CD4-positive, alpha-beta memory T cell (primary cell): ENCODE results near the gene AGBL4. TPM values are rescaled to one million over a fixed set of nuclear protein-coding genes. Genes with fewer than 3 reads are reported as not detected.

ENCODE experiments used
- CTCF ChIA-PET: fragments of 350-600 bp; sonication (Branson Sonifier 250); formaldehyde crosslinking; loops from one replicate; lab custom pipeline; 2021; ENCODE audit warnings: inconsistent platforms; ENCODE audit not compliant: partially characterized antibody; lab: Charles Lee
- POLR2A ChIA-PET: fragments of 350-600 bp; sonication (Branson Sonifier 250); formaldehyde crosslinking; loops from one replicate; lab custom pipeline; 2021; ENCODE audit not compliant: partially characterized antibody; lab: Charles Lee
- DNase-seq, 5 donors: peaks; one replicate each; pipeline versions ENCODE4 v3.0.0 to v3.0.0-alpha.2; 2020 to 2022; ENCODE audit warnings: mixed read lengths in 1 of 5
- H3K27ac ChIP-seq: one replicate; pipeline ENCODE4 v1.7.0; 2013; ENCODE audit warnings: low read depth, low read length
- H3K27me3 ChIP-seq: 2 replicates; pipeline ENCODE4 v1.7.0; 2013; ENCODE audit warnings: mild to moderate bottlenecking, low read length, moderate library complexity; ENCODE audit not compliant: insufficient read depth
- H3K36me3 ChIP-seq: 2 replicates; pipeline ENCODE4 v1.7.0; 2013; ENCODE audit warnings: mild to moderate bottlenecking, low read length, moderate library complexity; ENCODE audit not compliant: insufficient read depth
- H3K4me1 ChIP-seq: 2 replicates; pipeline ENCODE4 v1.7.0; 2013; ENCODE audit warnings: mild to moderate bottlenecking, low read length, moderate library complexity; ENCODE audit not compliant: insufficient read depth
- H3K4me3 ChIP-seq, 2 donors: one replicate each; pipeline ENCODE4 v1.7.0; 2013; ENCODE audit warnings: low read length in 2 of 2, mild to moderate bottlenecking in 1 of 2
- H3K9me3 ChIP-seq, 2 donors: one replicate each; pipeline ENCODE4 v1.7.0; 2013; ENCODE audit warnings: low read length in 2 of 2, control low read depth in 1 of 2; ENCODE audit not compliant: control insufficient read depth in 1 of 2
- H3K27ac Mint-ChIP-seq, 7 donors: one replicate each; pipeline ENCODE4 v1.8.0; 2020 to 2021; ENCODE audit warnings: mixed read lengths in 7 of 7, mild to moderate bottlenecking in 6 of 7, inconsistent platforms in 3 of 7, moderate library complexity in 3 of 7
- H3K27me3 Mint-ChIP-seq, 2 donors: one replicate each; pipeline ENCODE4 v1.8.0; 2020 to 2021; ENCODE audit warnings: mixed read lengths in 2 of 2
- H3K36me3 Mint-ChIP-seq, 2 donors: one replicate each; pipeline ENCODE4 v1.8.0; 2020 to 2021; ENCODE audit warnings: mixed read lengths in 2 of 2, inconsistent platforms in 1 of 2, mild to moderate bottlenecking in 1 of 2
- H3K4me1 Mint-ChIP-seq, 4 donors: one replicate each; pipeline ENCODE4 v1.8.0; 2020 to 2021; ENCODE audit warnings: mixed read lengths in 4 of 4, mild to moderate bottlenecking in 1 of 4
- H3K4me3 Mint-ChIP-seq, 8 donors: one replicate each; pipeline ENCODE4 v1.8.0; 2020 to 2021; ENCODE audit warnings: mixed read lengths in 8 of 8, mild to moderate bottlenecking in 7 of 8, moderate library complexity in 6 of 8, inconsistent platforms in 3 of 8
- H3K9me3 Mint-ChIP-seq, 8 donors: one replicate each; pipeline ENCODE4 v1.8.0; 2020 to 2021; ENCODE audit warnings: mixed read lengths in 8 of 8, mild to moderate bottlenecking in 5 of 8, inconsistent platforms in 3 of 8, moderate library complexity in 1 of 8
- intact Hi-C: fragments of 100-400 bp; cut with micrococcal nuclease; formaldehyde crosslinking; loops from one replicate; pipeline ENCODE4 v1.15.1; 2023
- polyA plus RNA-seq, 2 donors: library from polyadenylated mRNA; unstranded; fragments of 300-500 nt; fragmentation: Illumina TruSeq; gene quantifications; one replicate each; pipeline ENCODE4 v1.2.3, GENCODE V29; 2021
- total RNA-seq, 2 experiments: library from RNA; stranded (reverse); gene quantifications; one replicate each; pipeline ENCODE4 v1.2.3, GENCODE V29; 2021

AGBL4 gene
- total and polyA plus RNA-seq, 4 experiments from 2014 or later: not detected

DNA sequence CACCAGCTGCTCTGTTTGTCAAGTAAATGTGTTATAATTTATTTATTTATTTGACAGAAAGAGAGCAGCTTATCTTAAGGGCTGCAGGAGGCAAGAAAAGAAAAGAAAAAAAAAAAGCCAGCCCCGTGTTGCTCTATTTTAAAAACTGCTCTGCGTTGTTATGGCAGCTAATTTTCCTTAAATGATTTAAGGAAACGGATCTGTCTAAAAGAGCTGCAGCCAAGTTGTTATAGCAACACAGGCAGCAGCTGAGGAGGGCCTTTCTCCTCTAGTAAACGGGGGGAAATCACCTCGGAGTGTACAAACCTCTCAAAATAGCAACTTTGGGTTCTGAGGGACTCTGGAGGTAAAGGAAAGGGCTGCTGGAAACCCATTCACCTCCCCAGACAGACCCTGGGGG lies 1396.3 kb downstream of the AGBL4 start:
- intact Hi-C loops: no loop called here
- Mint-ChIP-seq H3K27ac (no peak overlapping the region), H3K27me3 (peaks cover 6 to 7% of the 10 kb centered on the region in 2 donors), H3K9me3 (no peaks in the 10 kb centered on the region), H3K4me1 (no peaks in the 10 kb centered on the region), H3K4me3 (no peak overlapping the region), H3K36me3 (no peaks in the 10 kb centered on the region)
- Histone ChIP-seq H3K27ac (no peak overlapping the region), H3K27me3 (no peaks in the 10 kb centered on the region), H3K4me1 (no peaks in the 10 kb centered on the region), H3K4me3 (no peak overlapping the region), H3K9me3 (no peaks in the 10 kb centered on the region), H3K36me3 (no peaks in the 10 kb centered on the region)
- no peak for DNase-seq
- CTCF ChIA-PET: no interaction called here
- POLR2A ChIA-PET: no interaction called here

DNA sequence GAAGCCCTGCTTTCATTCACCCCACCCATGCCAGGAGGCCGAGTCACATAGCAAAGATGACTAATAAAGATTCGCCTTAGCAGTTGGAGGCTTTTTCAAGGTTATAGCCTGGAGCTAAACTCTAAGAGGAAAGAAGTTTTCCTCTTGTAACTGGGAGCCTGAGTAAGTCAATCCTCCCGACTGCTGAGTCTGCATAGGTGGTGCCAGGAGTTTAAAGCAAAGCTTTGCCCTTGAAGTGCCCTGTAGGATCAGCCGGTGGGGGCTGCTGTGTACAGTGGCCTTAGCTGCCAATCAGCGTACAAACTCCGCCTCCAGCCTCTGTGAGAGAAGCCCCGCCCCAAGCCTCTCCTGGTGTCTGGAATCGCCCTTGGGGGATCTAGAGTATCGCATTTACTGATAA lies 1404.2 kb downstream of the AGBL4 start:
- Mint-ChIP-seq H3K36me3 (no peaks in the 10 kb centered on the region), H3K4me1 (peaks cover 0 to 4% (median 1%) of the 10 kb centered on the region in 4 donors), H3K4me3 (no peak overlapping the region), H3K27me3 (peaks cover 5 to 12% of the 10 kb centered on the region in 2 donors), H3K27ac (no peak overlapping the region), H3K9me3 (no peaks in the 10 kb centered on the region)
- H3K27ac ChIP-seq: no peak overlapping the region
- H3K36me3 ChIP-seq: no peaks in the 10 kb centered on the region
- intact Hi-C loops: no loop called here
- CTCF ChIA-PET: no interaction called here
- no peak for DNase-seq
- H3K4me3 ChIP-seq: no peak overlapping the region
- POLR2A ChIA-PET: no interaction called here
- H3K27me3 ChIP-seq: no peaks in the 10 kb centered on the region
- H3K9me3 ChIP-seq: no peaks in the 10 kb centered on the region
- H3K4me1 ChIP-seq: no peaks in the 10 kb centered on the region

DNA sequence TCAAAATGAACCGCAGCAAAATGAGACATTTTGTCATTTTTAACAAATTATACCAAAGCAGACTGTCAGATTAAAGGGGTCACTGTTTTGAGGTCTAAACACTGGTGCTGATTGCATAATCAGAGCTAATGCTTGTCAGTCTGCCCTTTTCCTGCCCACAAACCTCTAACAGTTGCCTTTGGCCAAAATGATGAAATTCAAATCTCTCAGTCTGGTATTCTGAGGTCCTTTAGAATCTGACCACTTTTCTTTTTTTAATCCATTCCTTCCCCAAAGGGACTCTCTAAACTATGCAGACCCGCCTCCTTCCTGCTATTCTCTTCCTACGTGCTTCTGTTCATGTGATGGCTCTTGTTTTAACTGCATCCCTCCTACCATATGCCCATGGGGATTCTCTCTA lies 1406.5 kb downstream of the AGBL4 start:
- Histone ChIP-seq H3K27me3 (no peaks in the 10 kb centered on the region), H3K4me3 (no peak overlapping the region), H3K9me3 (no peaks in the 10 kb centered on the region), H3K36me3 (no peaks in the 10 kb centered on the region), H3K27ac (no peak overlapping the region), H3K4me1 (no peaks in the 10 kb centered on the region)
- Mint-ChIP-seq H3K27ac (no peak overlapping the region), H3K27me3 (peaks cover 5 to 6% of the 10 kb centered on the region in 2 donors), H3K4me3 (no peak overlapping the region), H3K4me1 (peaks cover 0 to 4% (median 1%) of the 10 kb centered on the region in 4 donors), H3K9me3 (no peaks in the 10 kb centered on the region), H3K36me3 (no peaks in the 10 kb centered on the region)
- intact Hi-C loops: no loop called here
- CTCF ChIA-PET: no interaction called here
- POLR2A ChIA-PET: no interaction called here
- no peak for DNase-seq

DNA sequence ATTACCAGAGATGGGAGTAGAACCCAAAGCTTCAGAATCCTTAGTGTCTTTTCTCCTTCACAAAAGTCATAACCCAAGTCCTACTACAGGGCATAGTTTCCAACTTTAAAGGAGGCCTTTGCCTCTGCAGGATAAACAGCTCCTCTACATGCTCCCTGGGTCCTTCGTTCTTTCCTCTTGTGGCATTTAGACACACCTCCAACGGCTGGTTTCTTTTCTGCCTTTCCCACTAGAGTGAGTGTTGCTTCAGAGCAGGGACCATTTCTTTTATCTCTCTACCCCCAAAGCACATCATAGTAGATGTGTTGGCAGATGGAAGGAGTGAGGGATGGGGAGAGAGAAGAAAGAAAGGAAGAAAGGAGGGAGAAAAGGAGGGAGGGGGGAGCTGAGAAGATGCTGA lies 1407.0 kb downstream of the AGBL4 start:
- Histone ChIP-seq H3K9me3 (no peaks in the 10 kb centered on the region), H3K27ac (no peak overlapping the region), H3K36me3 (no peaks in the 10 kb centered on the region), H3K27me3 (no peaks in the 10 kb centered on the region), H3K4me3 (no peak overlapping the region), H3K4me1 (no peaks in the 10 kb centered on the region)
- Mint-ChIP-seq H3K4me3 (no peak overlapping the region), H3K27ac (no peak overlapping the region), H3K27me3 (peaks cover 5% of the 10 kb centered on the region in 2 donors), H3K9me3 (no peaks in the 10 kb centered on the region), H3K4me1 (peaks cover 0 to 4% (median 1%) of the 10 kb centered on the region in 4 donors), H3K36me3 (no peaks in the 10 kb centered on the region)
- DNase-seq: no peak
- CTCF ChIA-PET: no interaction called here
- intact Hi-C loops: no loop called here
- POLR2A ChIA-PET: no interaction called here

DNA sequence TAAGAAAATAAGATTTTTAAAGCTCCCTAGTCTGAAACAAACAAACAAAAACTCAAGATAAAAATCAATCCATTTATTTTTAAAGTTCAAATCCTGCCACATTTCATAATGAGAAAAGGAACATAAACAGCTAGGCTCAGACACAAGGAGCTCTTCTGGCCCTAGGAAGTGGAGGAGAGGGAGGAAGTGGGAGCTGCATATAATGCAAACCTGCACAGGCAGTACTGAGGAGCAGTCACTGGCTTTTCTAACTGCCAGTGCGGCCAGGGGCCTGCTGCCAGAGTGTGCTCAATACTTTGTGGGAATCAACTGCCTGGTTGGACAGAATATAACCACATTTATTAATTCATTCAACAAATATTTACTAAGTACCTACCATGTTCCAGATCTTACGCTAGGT lies 1411.9 kb downstream of the AGBL4 start:
- Histone ChIP-seq H3K36me3 (no peaks in the 10 kb centered on the region), H3K4me3 (no peak overlapping the region), H3K27me3 (no peaks in the 10 kb centered on the region), H3K4me1 (no peaks in the 10 kb centered on the region), H3K9me3 (no peaks in the 10 kb centered on the region), H3K27ac (no peak overlapping the region)
- Mint-ChIP-seq H3K4me1 (no peaks in the 10 kb centered on the region), H3K27me3 (no peaks in the 10 kb centered on the region), H3K4me3 (no peak overlapping the region), H3K36me3 (no peaks in the 10 kb centered on the region), H3K27ac (no peak overlapping the region), H3K9me3 (peaks cover 0 to 6% (median 0%) of the 10 kb centered on the region in 8 donors)
- CTCF ChIA-PET: interaction anchor here (0.9 kb wide), 1 partner anchor 12 kb away, joined by 3 read pairs; no protein-coding TSS in a partner anchor
- POLR2A ChIA-PET: no interaction called here
- no peak for DNase-seq
- intact Hi-C loops: no loop called here

- H3K9me3 Mint-ChIP-seq: peaks cover 0 to 6% (median 0%) of the 10 kb centered on the region in 8 donors
- POLR2A ChIA-PET: no interaction called here
- Histone ChIP-seq H3K36me3 (no peaks in the 10 kb centered on the region), H3K4me3 (no peak overlapping the region), H3K27me3 (no peaks in the 10 kb centered on the region), H3K9me3 (no peaks in the 10 kb centered on the region), H3K4me1 (no peaks in the 10 kb centered on the region), H3K27ac (no peak overlapping the region)
- no peaks in the 10 kb centered on the region for H3K4me1 Mint-ChIP-seq
- intact Hi-C loops: no loop called here
- CTCF ChIA-PET: interaction anchor here (0.9 kb wide), 1 partner anchor 12 kb away, joined by 3 read pairs; no protein-coding TSS in a partner anchor
- no peak overlapping the region for H3K4me3 Mint-ChIP-seq
- peaks cover 0 to 2% of the 10 kb centered on the region in 2 donors for H3K27me3 Mint-ChIP-seq
- H3K36me3 Mint-ChIP-seq: no peaks in the 10 kb centered on the region
- no peak for DNase-seq
- no peak overlapping the region for H3K27ac Mint-ChIP-seq
Measured at GRCh38 chr1:48610628-48611542, 1412.9 kb downstream of the AGBL4 start.

DNA sequence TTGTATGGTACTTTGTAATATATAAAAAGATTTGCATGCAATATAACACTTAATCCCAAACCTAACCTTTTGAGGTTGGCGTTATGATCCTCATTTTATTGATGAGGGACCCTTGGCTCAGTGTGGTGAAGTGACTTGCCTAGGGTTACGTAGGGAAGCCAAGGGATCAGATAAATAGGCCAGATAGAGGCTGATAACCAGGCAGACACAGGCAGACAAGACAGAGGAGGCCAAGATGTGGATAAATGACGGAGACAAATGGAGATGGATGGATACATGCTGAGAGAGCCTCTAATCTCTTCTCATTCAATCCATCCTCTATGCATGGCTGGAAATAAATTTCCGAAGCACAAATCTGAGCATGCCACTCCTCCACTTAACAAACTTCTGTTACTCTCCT lies 1414.9 kb downstream of the AGBL4 start:
- Mint-ChIP-seq H3K27ac (no peak overlapping the region), H3K9me3 (peaks cover 0 to 6% (median 0%) of the 10 kb centered on the region in 8 donors), H3K36me3 (no peaks in the 10 kb centered on the region), H3K4me3 (no peak overlapping the region), H3K27me3 (peaks cover 0 to 2% of the 10 kb centered on the region in 2 donors), H3K4me1 (no peaks in the 10 kb centered on the region)
- Histone ChIP-seq H3K9me3 (no peaks in the 10 kb centered on the region), H3K27ac (no peak overlapping the region), H3K27me3 (no peaks in the 10 kb centered on the region), H3K4me1 (no peaks in the 10 kb centered on the region), H3K4me3 (no peak overlapping the region), H3K36me3 (no peaks in the 10 kb centered on the region)
- intact Hi-C loops: no loop called here
- DNase-seq: no peak
- CTCF ChIA-PET: no interaction called here
- POLR2A ChIA-PET: no interaction called here
